Osteocyte (in vitro differentiated cells): ENCODE results near the gene ELOB. TPM values are rescaled to one million over a fixed set of nuclear protein-coding genes. Genes with fewer than 3 reads are reported as not detected.

Experiments
- DNase-seq: peaks from one replicate; pipeline ENCODE4 v3.0.0; 2021; ENCODE audit warnings: mixed read lengths; ENCODE audit not compliant: unreplicated experiment; ENCODE audit errors: extremely low spot score
- H3K27ac Mint-ChIP-seq: one replicate; pipeline ENCODE4 v1.8.0; 2021; ENCODE audit warnings: mild to moderate bottlenecking, mixed read lengths; ENCODE audit not compliant: unreplicated experiment
- H3K27me3 Mint-ChIP-seq: one replicate; pipeline ENCODE4 v1.8.0; 2021; ENCODE audit warnings: mixed read lengths; ENCODE audit not compliant: unreplicated experiment
- H3K36me3 Mint-ChIP-seq: one replicate; pipeline ENCODE4 v1.8.0; 2021; ENCODE audit warnings: mixed read lengths; ENCODE audit not compliant: unreplicated experiment
- H3K4me1 Mint-ChIP-seq: one replicate; pipeline ENCODE4 v1.8.0; 2021; ENCODE audit warnings: mixed read lengths; ENCODE audit not compliant: unreplicated experiment
- H3K4me3 Mint-ChIP-seq: one replicate; pipeline ENCODE4 v1.8.0; 2021; ENCODE audit warnings: mild to moderate bottlenecking, moderate library complexity, mixed read lengths; ENCODE audit not compliant: unreplicated experiment
- H3K9me3 Mint-ChIP-seq: one replicate; pipeline ENCODE4 v1.8.0; 2021; ENCODE audit warnings: mixed read lengths; ENCODE audit not compliant: unreplicated experiment
- CTCF ChIP-seq: fragments of 200-600 bp; sonication (generic); IDR thresholded peaks from 2 replicates; pipeline ENCODE4 v1.5.0; 2021; ENCODE audit warnings: antibody characterized with exemption, mild to moderate bottlenecking, moderate library complexity
- total RNA-seq: library from RNA; stranded (reverse); gene quantifications from 2 replicates; pipeline ENCODE4 v1.2.1, GENCODE V29; 2021

The ELOB gene
- total RNA-seq, 1 donor from 2014 or later, result 287 TPM

GRCh38 chr16:2809149-2809760 lies 32.2 kb upstream of the ELOB start:
- H3K27ac Mint-ChIP-seq, result no peak overlapping the region
- H3K4me1 Mint-ChIP-seq, result no peaks in the 10 kb centered on the region
- H3K9me3 Mint-ChIP-seq, result no peaks in the 10 kb centered on the region
- no peak for TF ChIP-seq CTCF
- H3K36me3 Mint-ChIP-seq, result no peaks in the 10 kb centered on the region
- peaks cover 26% of the 10 kb centered on the region for H3K27me3 Mint-ChIP-seq
- no peak for DNase-seq
- H3K4me3 Mint-ChIP-seq, result no peak overlapping the region

GRCh38 chr16:2808181-2808580 lies 31.1 kb upstream of the ELOB start:
- Mint-ChIP-seq H3K9me3 (peaks cover 8% of the 10 kb centered on the region), H3K27me3 (peaks cover 26% of the 10 kb centered on the region), H3K27ac (no peak overlapping the region), H3K4me3 (no peak overlapping the region), H3K4me1 (no peaks in the 10 kb centered on the region), H3K36me3 (peaks cover 1% of the 10 kb centered on the region)
- TF ChIP-seq CTCF, result no peak
- DNase-seq, result no peak

- Mint-ChIP-seq H3K36me3 (peaks cover 1% of the 10 kb centered on the region), H3K4me3 (no peak overlapping the region), H3K27me3 (peaks cover 29% of the 10 kb centered on the region), H3K4me1 (no peaks in the 10 kb centered on the region), H3K9me3 (peaks cover 11% of the 10 kb centered on the region), H3K27ac (no peak overlapping the region)
- DNase-seq, result no peak
- TF ChIP-seq CTCF, result no peak
Measured at GRCh38 chr16:2806286-2806685, 29.2 kb upstream of the ELOB start.

GRCh38 chr16:2804728-2805127 lies 27.6 kb upstream of the ELOB start:
- H3K27ac Mint-ChIP-seq, result no peak overlapping the region
- no peak for TF ChIP-seq CTCF
- peaks cover 20% of the 10 kb centered on the region for H3K27me3 Mint-ChIP-seq
- no peak overlapping the region for H3K4me3 Mint-ChIP-seq
- DNase-seq, result no peak
- H3K9me3 Mint-ChIP-seq, result peaks cover 11% of the 10 kb centered on the region
- no peaks in the 10 kb centered on the region for H3K4me1 Mint-ChIP-seq
- H3K36me3 Mint-ChIP-seq, result peaks cover 1% of the 10 kb centered on the region

- no peak overlapping the region for H3K4me3 Mint-ChIP-seq
- H3K36me3 Mint-ChIP-seq, result peaks cover 1% of the 10 kb centered on the region
- peaks cover 11% of the 10 kb centered on the region for H3K27me3 Mint-ChIP-seq
- peaks cover 11% of the 10 kb centered on the region for H3K9me3 Mint-ChIP-seq
- H3K27ac Mint-ChIP-seq, result no peak overlapping the region
- no peak for TF ChIP-seq CTCF
- DNase-seq, result no peak
- no peaks in the 10 kb centered on the region for H3K4me1 Mint-ChIP-seq
Measured at GRCh38 chr16:2803545-2804195, 26.6 kb upstream of the ELOB start.
